ENCODE data around the gene MYL4. TPM values are rescaled to one million over a fixed set of nuclear protein-coding genes. Genes with fewer than 3 reads are reported as not detected.

The MYL4 gene
- total RNA-seq, 1 experiment from 2014 or later = 0.66 TPM

DNA sequence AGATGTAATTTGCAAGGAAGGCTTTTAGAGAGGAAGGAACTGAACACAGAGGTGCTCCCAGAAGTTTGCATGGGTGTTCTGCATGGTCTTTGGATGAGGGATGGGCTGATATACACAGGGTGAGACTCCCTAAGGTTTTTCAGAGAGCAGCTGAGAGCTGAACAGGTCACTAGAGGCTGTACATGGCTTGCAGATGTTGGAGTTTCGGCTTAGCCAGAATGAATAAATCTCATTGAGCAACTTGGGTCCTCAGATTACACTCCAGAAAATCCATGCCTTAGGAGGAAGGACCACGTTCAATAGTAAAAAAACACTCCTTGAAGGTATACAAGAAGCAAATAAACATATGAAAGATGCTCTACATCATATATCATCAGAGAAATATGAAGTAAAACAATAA, 37.0 kb downstream of the MYL4 start:
- Mint-ChIP-seq H3K4me1 (peaks cover 4 to 6% of the 10 kb centered on the region in 2 experiments), H3K4me3 (no peak overlapping the region), H3K27me3 (ENCODE audit: low read depth) (peaks cover 5% of the 10 kb centered on the region; the same call in 1 of the 2 replicates), H3K36me3 (ENCODE audit: insufficient read depth in 1 of 3, low read depth in 3 of 3) (peaks cover 0 to 2% (median 0%) of the 10 kb centered on the region in 3 experiments; a peak in 2 of 7 replicates), H3K9me3 (peaks cover 0 to 4% of the 10 kb centered on the region in 2 experiments; a peak in 3 of 5 replicates), H3K27ac (no peak overlapping the region)
- H3K18ac ChIP-seq (ENCODE audit: insufficient read length, low read depth, low read length) = no peak overlapping the region
- no peaks in the 10 kb centered on the region for H3K79me2 ChIP-seq (ENCODE audit: insufficient read depth, low read length)
- H4K5ac ChIP-seq (ENCODE audit: insufficient read length, low read depth, low read length) = no peak overlapping the region
- no peak overlapping the region for H3K9ac ChIP-seq (ENCODE audit: extremely low read depth, insufficient read length, low read length)
- no peak overlapping the region for H3K4me2 ChIP-seq (ENCODE audit: insufficient read depth, insufficient read length, low read length)
- no peaks in the 10 kb centered on the region; the same call in 1 of the 2 replicates for H3K4me1 ChIP-seq (ENCODE audit: insufficient read depth, low read length)
- no peak overlapping the region for H2BK12ac ChIP-seq (ENCODE audit: insufficient read length, low read depth, low read length)
- H3K9me3 ChIP-seq (ENCODE audit: control insufficient read depth, low read depth, low read length) = no peaks in the 10 kb centered on the region
- no peaks in the 10 kb centered on the region for H3K27me3 ChIP-seq (ENCODE audit: insufficient read depth, low read length)
- no peak overlapping the region for H4K91ac ChIP-seq (ENCODE audit: insufficient read length, low read depth, low read length)
- H3K23me2 ChIP-seq (ENCODE audit: insufficient read length, low read depth, low read length, poor library complexity, severe bottlenecking) = no peaks in the 10 kb centered on the region
- H2BK15ac ChIP-seq (ENCODE audit: low read depth, low read length) = no peak overlapping the region
- no peak overlapping the region for H3K27ac ChIP-seq (ENCODE audit: insufficient read length, low read depth, low read length)
- H3K14ac ChIP-seq (ENCODE audit: insufficient read depth, low read length) = no peak overlapping the region
- no peak overlapping the region for H3K4ac ChIP-seq (ENCODE audit: low read depth, low read length)
- H4K8ac ChIP-seq (replicated peaks; ENCODE audit: insufficient read length, low read depth, low read length) = no peak overlapping the region
- no peak overlapping the region for H2AFZ ChIP-seq (ENCODE audit: low read length)
- TF ChIP-seq, protein P1, sequence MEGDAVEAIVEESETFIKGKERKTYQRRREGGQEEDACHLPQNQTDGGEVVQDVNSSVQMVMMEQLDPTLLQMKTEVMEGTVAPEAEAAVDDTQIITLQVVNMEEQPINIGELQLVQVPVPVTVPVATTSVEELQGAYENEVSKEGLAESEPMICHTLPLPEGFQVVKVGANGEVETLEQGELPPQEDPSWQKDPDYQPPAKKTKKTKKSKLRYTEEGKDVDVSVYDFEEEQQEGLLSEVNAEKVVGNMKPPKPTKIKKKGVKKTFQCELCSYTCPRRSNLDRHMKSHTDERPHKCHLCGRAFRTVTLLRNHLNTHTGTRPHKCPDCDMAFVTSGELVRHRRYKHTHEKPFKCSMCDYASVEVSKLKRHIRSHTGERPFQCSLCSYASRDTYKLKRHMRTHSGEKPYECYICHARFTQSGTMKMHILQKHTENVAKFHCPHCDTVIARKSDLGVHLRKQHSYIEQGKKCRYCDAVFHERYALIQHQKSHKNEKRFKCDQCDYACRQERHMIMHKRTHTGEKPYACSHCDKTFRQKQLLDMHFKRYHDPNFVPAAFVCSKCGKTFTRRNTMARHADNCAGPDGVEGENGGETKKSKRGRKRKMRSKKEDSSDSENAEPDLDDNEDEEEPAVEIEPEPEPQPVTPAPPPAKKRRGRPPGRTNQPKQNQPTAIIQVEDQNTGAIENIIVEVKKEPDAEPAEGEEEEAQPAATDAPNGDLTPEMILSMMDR (conservative IDR thresholded peaks at IDR 0.05) = no peak
- H3T11ph ChIP-seq (ENCODE audit: low read length) = no peak overlapping the region
- H2BK20ac ChIP-seq (ENCODE audit: low read depth, low read length, poor library complexity, severe bottlenecking) = no peak overlapping the region
- no peak overlapping the region for H2BK5ac ChIP-seq (ENCODE audit: insufficient read length, low read length)
- WGBS (ENCODE audit: extremely low coverage, insufficient read length, low lambda C conversion rate) = no CpG with 5 or more reads among the region's 2 CpGs
- no peaks in the 10 kb centered on the region for H4K20me1 ChIP-seq (ENCODE audit: control insufficient read depth, insufficient read depth, insufficient read length)
- no peak overlapping the region for H2BK120ac ChIP-seq (ENCODE audit: low read depth, low read length, poor library complexity, severe bottlenecking)
- H3K23ac ChIP-seq (ENCODE audit: insufficient read length, low read depth, low read length) = no peak overlapping the region
- H3K79me1 ChIP-seq (ENCODE audit: insufficient read depth, low read depth, low read length, poor library complexity, severe bottlenecking) = no peaks in the 10 kb centered on the region
- DNase-seq = no peak
- no peak overlapping the region for H2AK5ac ChIP-seq (ENCODE audit: insufficient read length, low read length)
- H3K56ac ChIP-seq (ENCODE audit: insufficient read length, low read depth, low read length) = no peak overlapping the region
